HCT116 (cell line): ENCODE measurements around the gene NDOR1. TPM values are rescaled to one million over a fixed set of nuclear protein-coding genes. Genes with fewer than 3 reads are reported as not detected.

Experiments used
- ATAC-seq: fragments of 200-7000 bp; cut with Tn5 transposase; 2 replicates; pipeline ENCODE4 v1.9.1; 2020; ENCODE audit warnings: mild to moderate bottlenecking, moderate library complexity
- BruUV-seq: library from RNA; stranded (reverse); fragments of 400-500 nt; replicated peaks from 2 replicates; lab custom pipeline; 2021; lab: Mats Ljungman, UMichigan
- CTCF ChIA-PET: fragments of 300-600 bp; sonication (Branson Sonifier 250); formaldehyde crosslinking; loops from one replicate; lab custom pipeline; 2021; ENCODE audit warnings: antibody characterized with exemption; lab: Charles Lee
- POLR2A ChIA-PET: fragments of 300-600, 350-600 bp; sonication (Branson Sonifier 250); formaldehyde crosslinking; loops from one replicate; lab custom pipeline; 2021; ENCODE audit warnings: antibody characterized with exemption; lab: Charles Lee
- RAD21 ChIA-PET, 2 experiments: fragments of 300-600 bp; sonication (Branson Sonifier 250); formaldehyde crosslinking; loops; one replicate each; lab custom pipeline; 2023; ENCODE audit warnings: low total read pairs in 2 of 2; ENCODE audit not compliant: uncharacterized antibody in 2 of 2, unreplicated experiment in 2 of 2, low non-redundant PET in 1 of 2; lab: Charles Lee
- DNase-seq: peaks from one replicate; pipeline ENCODE4 v3.0.0-alpha.2; 2010; ENCODE audit warnings: low read depth, low spot score
- H2AFZ ChIP-seq: fragments of 200-600 bp; shearing (Covaris generic), sonication (generic); 2 replicates; pipeline ENCODE4 v1.6.1; 2017; ENCODE audit warnings: low read depth, mixed run types, mixed read lengths, antibody characterized with exemption, low read length; ENCODE audit not compliant: poor library complexity, severe bottlenecking
- H3K27ac ChIP-seq: 2 replicates; pipeline ENCODE4 v1.5.1; 2012; ENCODE audit warnings: low read depth, low read length
- H3K27me3 ChIP-seq: fragments of 200-600 bp; sonication (generic); 2 replicates; pipeline ENCODE4 v1.6.1; 2016; ENCODE audit warnings: mixed run types, low read length, mixed read lengths; ENCODE audit not compliant: insufficient read depth
- H3K36me3 ChIP-seq, 2 experiments: fragments of 200-500 bp in 1 of 2; fragments of 200-600 bp in 1 of 2; sonication (Bioruptor generic) in 1 of 2; sonication (generic) in 1 of 2; 2 replicates each; pipeline versions ENCODE4 v1.5.1 to v1.6.1; 2014 to 2016; ENCODE audit warnings: low read length in 2 of 2, inconsistent platforms in 1 of 2, mixed read lengths in 1 of 2, mixed run types in 1 of 2; ENCODE audit not compliant: insufficient read depth in 2 of 2, control insufficient read depth in 1 of 2
- H3K4me1 ChIP-seq, 2 experiments: fragments of 200-600 bp in 1 of 2; sonication (generic) in 1 of 2; 2 replicates each; pipeline versions ENCODE4 v1.5.1 to v1.6.1; 2012 to 2017; ENCODE audit warnings: low read length in 2 of 2, inconsistent platforms in 1 of 2, mild to moderate bottlenecking in 1 of 2, mixed read lengths in 1 of 2, mixed run types in 1 of 2, moderate library complexity in 1 of 2; ENCODE audit not compliant: insufficient read depth in 2 of 2, control insufficient read depth in 1 of 2
- H3K4me2 ChIP-seq: fragments of 200-600 bp; sonication (generic); 2 replicates; pipeline ENCODE4 v1.6.1; 2017; ENCODE audit warnings: mixed run types, low read length, mixed read lengths
- H3K4me3 ChIP-seq, 2 experiments: fragments of 200-600 bp in 1 of 2; sonication (generic) in 1 of 2; replicated peaks in 1 of 2; 2 replicates each; pipeline ENCODE4 v1.5.1; 2011 to 2016; ENCODE audit warnings: low read length in 2 of 2, control low read depth in 1 of 2, low read depth in 1 of 2, mild to moderate bottlenecking in 1 of 2, mixed read lengths in 1 of 2, mixed run types in 1 of 2
- H3K79me2 ChIP-seq: fragments of 200-600 bp; sonication (generic); 2 replicates; pipeline ENCODE4 v1.6.1; 2017; ENCODE audit warnings: mild to moderate bottlenecking, mixed run types, low read length, moderate library complexity, mixed read lengths; ENCODE audit not compliant: insufficient read depth
- H3K9ac ChIP-seq: fragments of 200-600 bp; sonication (generic); 2 replicates; pipeline ENCODE4 v1.6.1; 2016; ENCODE audit warnings: low read length, mixed read lengths
- H3K9me2 ChIP-seq: fragments of 200-600 bp; sonication (generic), shearing (Covaris generic); 2 replicates; pipeline ENCODE4 v1.6.1; 2017; ENCODE audit warnings: mixed run types, mild to moderate bottlenecking, moderate library complexity; ENCODE audit not compliant: insufficient read depth
- H3K9me3 ChIP-seq, 2 experiments: fragments of 200-500 bp in 1 of 2; fragments of 200-600 bp in 1 of 2; sonication (Bioruptor generic) in 1 of 2; sonication (generic) in 1 of 2; 2 replicates each; pipeline ENCODE4 v1.6.1; 2014 to 2017; ENCODE audit warnings: low read length in 2 of 2, mixed read lengths in 2 of 2, inconsistent platforms in 1 of 2, low read depth in 1 of 2, mild to moderate bottlenecking in 1 of 2, mixed run types in 1 of 2, moderate library complexity in 1 of 2; ENCODE audit not compliant: control insufficient read depth in 1 of 2, insufficient read depth in 1 of 2
- H4K20me1 ChIP-seq: fragments of 200-600 bp; sonication (generic), shearing (Covaris generic); 2 replicates; pipeline ENCODE4 v1.6.1; 2017; ENCODE audit warnings: mixed run types, mild to moderate bottlenecking, moderate library complexity; ENCODE audit not compliant: insufficient read depth
- CBX3 ChIP-seq: IDR thresholded peaks from 2 replicates; pipeline ENCODE4 v1.6.1; 2012; ENCODE audit warnings: low read depth
- CEBPB ChIP-seq: IDR thresholded peaks from 2 replicates; pipeline ENCODE4 v1.6.1; 2012; ENCODE audit warnings: low read depth
- ELF1 ChIP-seq: IDR thresholded peaks from 2 replicates; pipeline ENCODE4 v1.6.1; 2012; ENCODE audit warnings: low read depth, borderline replicate concordance
- EZH2 ChIP-seq: fragments of 200-600 bp; sonication (generic); IDR thresholded peaks from 2 replicates; pipeline ENCODE4 v1.6.1; 2017; ENCODE audit warnings: antibody characterized with exemption, mixed run types
- EZH2phosphoT487 ChIP-seq: fragments of 200-600 bp; IDR thresholded peaks from 2 replicates; pipeline ENCODE4 v1.6.1; 2018; ENCODE audit warnings: antibody characterized with exemption, borderline replicate concordance
- FOSL1 ChIP-seq: IDR thresholded peaks from 2 replicates; pipeline ENCODE4 v1.6.1; 2012; ENCODE audit warnings: low read depth
- JUND ChIP-seq: IDR thresholded peaks from 2 replicates; pipeline ENCODE4 v1.6.1; 2012
- RAD21 ChIP-seq: IDR thresholded peaks from 2 replicates; pipeline ENCODE4 v1.6.1; 2012; ENCODE audit warnings: low read depth, mild to moderate bottlenecking
- SRF ChIP-seq: IDR thresholded peaks from 2 replicates; pipeline ENCODE4 v1.6.1; 2012; ENCODE audit warnings: low read depth
- TCF7L2 ChIP-seq: IDR thresholded peaks from 2 replicates; pipeline ENCODE4 v1.7.0; 2011; ENCODE audit warnings: borderline replicate concordance, inconsistent platforms; ENCODE audit not compliant: insufficient read depth, insufficient read length; ENCODE audit errors: extremely low read depth
- YY1 ChIP-seq: IDR thresholded peaks from 2 replicates; pipeline ENCODE4 v1.6.1; 2011; ENCODE audit warnings: low read length, low read depth, moderate library complexity, mild to moderate bottlenecking; ENCODE audit not compliant: insufficient replicate concordance; ENCODE audit errors: extremely low read depth
- intact Hi-C: fragments of 100-400 bp; cut with micrococcal nuclease; formaldehyde crosslinking; loops from 2 replicates; pipeline ENCODE4 v1.10.0; 2022
- total RNA-seq: library from RNA; stranded (reverse); gene quantifications from one replicate; pipeline ENCODE4 v1.2.1, GENCODE V29; 2021; ENCODE audit not compliant: unreplicated experiment
- TF ChIP-seq, protein P1 (sequence below): IDR thresholded peaks from 2 replicates; pipeline ENCODE4 v1.6.1; 2012

Gene NDOR1
- total RNA-seq, 1 experiment from 2014 or later, result 28.4 TPM

GRCh38 chr9:137187386-137187785 is 18.1 kb upstream of the NDOR1 start:
- no peak overlapping the region for H3K27ac ChIP-seq
- no peaks in the 10 kb centered on the region for H4K20me1 ChIP-seq
- peak overlapping the region; percentile 98 to 100 for H3K4me3 ChIP-seq
- peak overlapping the region; percentile 94 for H3K9ac ChIP-seq
- BruUV-seq, result no TSS peak
- ATAC-seq, result no peak
- H2AFZ ChIP-seq, result no peak overlapping the region
- peaks cover 16 to 33% of the 10 kb centered on the region in 2 experiments for H3K4me1 ChIP-seq
- ChIA-PET CTCF (no interaction called here), RAD21 (no interaction called here)
- no peaks in the 10 kb centered on the region for H3K9me3 ChIP-seq
- peak overlapping the region; percentile 98 for H3K4me2 ChIP-seq
- H3K9me2 ChIP-seq, result no peaks in the 10 kb centered on the region
- no peak for TF ChIP-seq CBX3
- no peak for TF ChIP-seq FOSL1
- no peak for TF ChIP-seq JUND
- TF ChIP-seq ELF1, result no peak
- no peak for TF ChIP-seq EZH2phosphoT487
- TF ChIP-seq CEBPB, result no peak
- TF ChIP-seq EZH2, result no peak
- no peak for TF ChIP-seq YY1
- no peak for TF ChIP-seq TCF7L2
- no peak for TF ChIP-seq RAD21
- no peak for TF ChIP-seq SRF
- TF ChIP-seq, protein P1, sequence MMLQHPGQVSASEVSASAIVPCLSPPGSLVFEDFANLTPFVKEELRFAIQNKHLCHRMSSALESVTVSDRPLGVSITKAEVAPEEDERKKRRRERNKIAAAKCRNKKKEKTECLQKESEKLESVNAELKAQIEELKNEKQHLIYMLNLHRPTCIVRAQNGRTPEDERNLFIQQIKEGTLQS, result no peak
- TF ChIP-seq, all 23 proteins: peak for 0
- POLR2A ChIA-PET, result interaction anchor here (0.6 to 3.5 kb wide), 4 partner anchors 11 to 54 kb away, joined by 3 to 20 read pairs (median 8); partner anchors contain the start of gene TUBB4B
- no peak for DNase-seq
- intact Hi-C loops, result loop anchor here (5.0 kb wide), 1 partner anchor 40 kb away; the partner anchor contains the start of genes CYSRT1 and RNF224
- Histone ChIP-seq H3K27me3 (no peaks in the 10 kb centered on the region), H3K79me2 (peaks cover 52% of the 10 kb centered on the region), H3K36me3 (peaks cover 0 to 23% of the 10 kb centered on the region in 2 experiments; a peak in 1 of 4 replicates)
